NCI-H187 (cell line): ENCODE measurements around the gene TSPAN11.
"Not testable (repeated sequence)": the region's sequence is repeated elsewhere in the genome, so short reads cannot be mapped to it uniquely, and the experiment has no call there.

Experiments used
- DNase-seq, 2 experiments: peaks; one replicate each; lab custom pipeline; 2025; lab: John Stamatoyannopoulos, UW

Gene TSPAN11

GRCh38 chr12:31002999-31003398, 76.5 kb downstream of the TSPAN11 start:
- no peak for DNase-seq

GRCh38 chr12:31003861-31004640, 77.5 kb downstream of the TSPAN11 start:
- no peak for DNase-seq

GRCh38 chr12:31004666-31005065, 78.1 kb downstream of the TSPAN11 start:
- no peak for DNase-seq

GRCh38 chr12:31005256-31005943, 78.9 kb downstream of the TSPAN11 start:
- DNase-seq, result no peak

GRCh38 chr12:31005944-31006361, 79.4 kb downstream of the TSPAN11 start:
- no peak for DNase-seq

GRCh38 chr12:31006416-31007152, 80.0 kb downstream of the TSPAN11 start:
- DNase-seq, result no peak

GRCh38 chr12:31007153-31007495, 80.6 kb downstream of the TSPAN11 start:
- no peak for DNase-seq

GRCh38 chr12:31007636-31008175, 81.2 kb downstream of the TSPAN11 start:
- DNase-seq, result no peak

GRCh38 chr12:31008241-31008761, 81.8 kb downstream of the TSPAN11 start:
- DNase-seq, result no peak

GRCh38 chr12:31008961-31009840, 82.7 kb downstream of the TSPAN11 start:
- DNase-seq, result no peak

GRCh38 chr12:31009976-31010375, 83.4 kb downstream of the TSPAN11 start:
- DNase-seq, result no peak

GRCh38 chr12:31011336-31011735, 84.8 kb downstream of the TSPAN11 start:
- no peak for DNase-seq

GRCh38 chr12:31011746-31012566, 85.4 kb downstream of the TSPAN11 start:
- DNase-seq, result no peak

GRCh38 chr12:31012567-31012891, 86.0 kb downstream of the TSPAN11 start:
- not testable (repeated sequence) for DNase-seq

- DNase-seq, result no peak
These were observed 88.7 kb downstream of the TSPAN11 start for GRCh38 chr12:31015215-31015614.

- DNase-seq, result no peak
These were observed 89.5 kb downstream of the TSPAN11 start for GRCh38 chr12:31016057-31016456.

- no peak for DNase-seq
These were observed 91.0 kb downstream of the TSPAN11 start for GRCh38 chr12:31017535-31017934.

- DNase-seq, result no peak
These were observed 91.7 kb downstream of the TSPAN11 start for GRCh38 chr12:31018106-31018789.

GRCh38 chr12:31018790-31019505, 92.4 kb downstream of the TSPAN11 start:
- no peak for DNase-seq
